Type B pancreatic cell (in vitro differentiated cells): ENCODE measurements around the gene PLSCR5. TPM values are rescaled to one million over a fixed set of nuclear protein-coding genes. Genes with fewer than 3 reads are reported as not detected.

Experiments
- DNase-seq: peaks from one replicate; pipeline ENCODE4 v3.0.0; 2021; ENCODE audit warnings: mixed read lengths; ENCODE audit not compliant: unreplicated experiment; ENCODE audit errors: extremely low spot score
- H3K27ac Mint-ChIP-seq: 2 replicates; pipeline ENCODE4 v1.8.0; 2021; ENCODE audit warnings: mild to moderate bottlenecking, mixed read lengths
- H3K27me3 Mint-ChIP-seq: 2 replicates; pipeline ENCODE4 v1.8.0; 2021; ENCODE audit warnings: mixed read lengths
- H3K36me3 Mint-ChIP-seq: 2 replicates; pipeline ENCODE4 v1.8.0; 2021; ENCODE audit warnings: mixed read lengths
- H3K4me1 Mint-ChIP-seq: one replicate; pipeline ENCODE4 v1.8.0; 2021; ENCODE audit warnings: mixed read lengths; ENCODE audit not compliant: unreplicated experiment
- H3K4me3 Mint-ChIP-seq: 2 replicates; pipeline ENCODE4 v1.8.0; 2021; ENCODE audit warnings: mild to moderate bottlenecking, mixed read lengths
- H3K9me3 Mint-ChIP-seq: 2 replicates; pipeline ENCODE4 v1.8.0; 2021; ENCODE audit warnings: mixed read lengths
- CTCF ChIP-seq: fragments of 200-600 bp; sonication (generic); conservative IDR thresholded peaks from 2 replicates; pipeline ENCODE4 v1.5.0; 2021; ENCODE audit warnings: antibody characterized with exemption, mild to moderate bottlenecking
- total RNA-seq: library from RNA; stranded (reverse); gene quantifications from 2 replicates; pipeline ENCODE4 v1.2.1, GENCODE V29; 2021; ENCODE audit warnings: low replicate concordance

PLSCR5 gene
- total RNA-seq, 1 donor from 2014 or later: not detected

GRCh38 chr3:146550070-146550615 lies 55.0 kb downstream of the PLSCR5 start:
- Mint-ChIP-seq H3K27ac (no peak overlapping the region), H3K4me3 (no peak overlapping the region), H3K9me3 (no peaks in the 10 kb centered on the region), H3K4me1 (no peaks in the 10 kb centered on the region), H3K36me3 (no peaks in the 10 kb centered on the region), H3K27me3 (no peaks in the 10 kb centered on the region)
- no peak for TF ChIP-seq CTCF
- no peak for DNase-seq

GRCh38 chr3:146547235-146547835 lies 57.8 kb downstream of the PLSCR5 start:
- Mint-ChIP-seq H3K27ac (no peak overlapping the region), H3K4me3 (no peak overlapping the region), H3K4me1 (peaks cover 5% of the 10 kb centered on the region), H3K9me3 (no peaks in the 10 kb centered on the region), H3K36me3 (peaks cover under 1% of the 10 kb centered on the region), H3K27me3 (no peaks in the 10 kb centered on the region)
- TF ChIP-seq CTCF: no peak
- no peak for DNase-seq

- peak overlapping the region; percentile 45 for H3K27ac Mint-ChIP-seq
- no peaks in the 10 kb centered on the region for H3K27me3 Mint-ChIP-seq
- H3K9me3 Mint-ChIP-seq: no peaks in the 10 kb centered on the region
- peaks cover 7% of the 10 kb centered on the region for H3K36me3 Mint-ChIP-seq
- TF ChIP-seq CTCF: no peak
- peak overlapping the region; percentile 68 for H3K4me3 Mint-ChIP-seq
- H3K4me1 Mint-ChIP-seq: peaks cover 13% of the 10 kb centered on the region
- DNase-seq: no peak
Measured at GRCh38 chr3:146546366-146546965, 58.7 kb downstream of the PLSCR5 start.

GRCh38 chr3:146544929-146545528 lies 60.1 kb downstream of the PLSCR5 start:
- Mint-ChIP-seq H3K36me3 (peaks cover 7% of the 10 kb centered on the region), H3K4me3 (peak overlapping the region; percentile 94), H3K4me1 (peaks cover 21% of the 10 kb centered on the region), H3K9me3 (no peaks in the 10 kb centered on the region), H3K27ac (peak overlapping the region; percentile 96), H3K27me3 (no peaks in the 10 kb centered on the region)
- no peak for DNase-seq
- TF ChIP-seq CTCF: no peak

- peak within 1 kb of the TSS; percentile 96 for H3K27ac Mint-ChIP-seq
- peak within 1 kb of the TSS; percentile 94 for H3K4me3 Mint-ChIP-seq
- no peak for TF ChIP-seq CTCF
- DNase-seq: peak; percentile 82
- H3K27me3 Mint-ChIP-seq: no peaks in the 10 kb centered on the region
- H3K9me3 Mint-ChIP-seq: no peaks in the 10 kb centered on the region
- peaks cover 8% of the 10 kb centered on the region for H3K36me3 Mint-ChIP-seq
- H3K4me1 Mint-ChIP-seq: peaks cover 21% of the 10 kb centered on the region
Measured at GRCh38 chr3:146544002-146544928, 60.9 kb downstream of the PLSCR5 start, which contains the start of gene PLSCR1. Gene PLSCR1, minus strand, starts transcription at chr3:146544607. Its CDS starts 8,055 bp downstream, at chr3:146536552.
